Thyroid gland (tissue), 4 donors: ENCODE data around the gene CD274. TPM values are rescaled to one million over a fixed set of nuclear protein-coding genes. Genes with fewer than 3 reads are reported as not detected.

Source experiments
- DNase-seq, 2 donors: peaks; one replicate each; pipeline ENCODE4 v3.0.0-alpha.2; 2019
- H3K27ac ChIP-seq, 3 donors: fragments of 200-600 bp; sonication (generic); 1 replicate in 2 of 3; 2 replicates in 1 of 3; pipeline ENCODE4 v1.5.1; 2016 to 2019; ENCODE audit warnings: mild to moderate bottlenecking in 1 of 3, moderate library complexity in 1 of 3
- H3K27me3 ChIP-seq: fragments of 200-600 bp; sonication (generic); one replicate; pipeline ENCODE4 v1.5.1; 2019
- H3K36me3 ChIP-seq, 2 donors: fragments of 200-600 bp; sonication (generic); one replicate each; pipeline ENCODE4 v1.5.1; 2016 to 2019
- H3K4me1 ChIP-seq, 2 donors: fragments of 200-600 bp; sonication (generic); one replicate each; pipeline ENCODE4 v1.5.1; 2017 to 2019
- H3K4me3 ChIP-seq, 3 donors: fragments of 200-600 bp; sonication (generic); replicated peaks in 1 of 3; 1 replicate in 2 of 3; 2 replicates in 1 of 3; pipeline ENCODE4 v1.5.1; 2016; ENCODE audit warnings: mild to moderate bottlenecking in 1 of 3
- H3K9me3 ChIP-seq: fragments of 200-600 bp; sonication (generic); one replicate; pipeline ENCODE4 v1.5.1; 2017
- POLR2A ChIP-seq, 2 donors: fragments of 450-650 bp; IDR thresholded peaks; one replicate each; pipeline ENCODE4 v1.6.1; 2017; ENCODE audit warnings: antibody characterized with exemption in 2 of 2, mild to moderate bottlenecking in 2 of 2, moderate library complexity in 1 of 2
- WGBS, 2 donors: methylation state at CpG; one replicate each; pipeline ENCODE4 v1.1.5; 2017; 5-methylcytosine and 5-hydroxymethylcytosine counted together
- intact Hi-C: fragments of 100-400 bp; cut with DNase I; formaldehyde crosslinking; loops from one replicate; pipeline ENCODE4 v1.15.1; 2023
- total RNA-seq, 4 donors: library from RNA; depleted of rRNA; stranded (reverse); fragments of >200 nt; gene quantifications; one replicate each; pipeline ENCODE4 v1.2.3, GENCODE V29; 2016
- TF ChIP-seq, protein P1 (sequence below), 6 experiments: fragments of 200-600 bp in 3 of 6; fragments of 450-650 bp in 3 of 6; sonication (generic) in 3 of 6; IDR thresholded peaks; one replicate each; pipeline ENCODE4 v1.5.1; 2016 to 2019; ENCODE audit warnings: antibody characterized with exemption in 6 of 6, mild to moderate bottlenecking in 2 of 6, inconsistent platforms in 1 of 6, moderate library complexity in 1 of 6

Gene CD274
- total RNA-seq, 4 donors from 2014 or later: 3.0 to 6.5 (median 4.9) TPM

DNA sequence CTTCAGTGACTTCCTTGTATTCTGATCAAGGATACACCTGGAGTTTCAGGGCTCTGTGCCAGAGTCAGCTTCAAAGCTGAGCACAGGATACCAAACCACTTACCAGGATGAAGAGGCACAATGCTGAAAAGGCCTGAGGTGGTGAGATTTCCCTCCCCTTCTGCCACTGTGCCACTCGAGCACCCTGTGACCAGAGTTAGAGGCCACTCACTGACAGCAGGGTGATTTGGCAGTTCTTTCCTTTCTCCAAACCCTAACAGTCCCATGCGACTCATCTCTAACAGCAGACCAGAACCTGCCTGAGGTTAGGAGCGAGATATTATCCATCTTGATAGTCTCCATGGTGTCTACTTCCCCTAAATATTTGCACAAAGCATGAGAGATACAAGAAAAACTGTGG, 14.4 kb upstream of the CD274 start:
- H3K27ac ChIP-seq: no peak overlapping the region

DNA sequence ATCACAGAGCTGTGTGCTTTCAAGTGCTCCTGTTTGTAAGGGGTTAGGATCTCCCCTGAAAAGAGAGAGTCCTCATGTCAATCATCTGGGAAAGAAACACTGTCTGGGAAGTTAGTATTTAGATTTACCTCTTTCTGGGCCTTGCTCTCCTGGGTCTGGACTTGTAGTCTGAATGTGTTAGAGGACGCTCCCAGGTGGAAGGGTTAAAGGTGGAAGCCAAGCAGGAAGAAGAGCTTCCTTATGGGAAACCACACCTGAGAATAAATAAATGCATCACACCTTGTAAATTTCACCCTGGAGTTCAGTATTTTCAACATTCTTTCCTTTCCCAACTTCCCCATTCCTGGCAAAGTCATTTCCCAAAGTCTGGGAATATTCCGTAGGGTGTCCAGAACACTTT, 13.9 kb upstream of the CD274 start:
- no peak for TF ChIP-seq POLR2A (IDR thresholded peaks at IDR 0.05)
- TF ChIP-seq, protein P1, sequence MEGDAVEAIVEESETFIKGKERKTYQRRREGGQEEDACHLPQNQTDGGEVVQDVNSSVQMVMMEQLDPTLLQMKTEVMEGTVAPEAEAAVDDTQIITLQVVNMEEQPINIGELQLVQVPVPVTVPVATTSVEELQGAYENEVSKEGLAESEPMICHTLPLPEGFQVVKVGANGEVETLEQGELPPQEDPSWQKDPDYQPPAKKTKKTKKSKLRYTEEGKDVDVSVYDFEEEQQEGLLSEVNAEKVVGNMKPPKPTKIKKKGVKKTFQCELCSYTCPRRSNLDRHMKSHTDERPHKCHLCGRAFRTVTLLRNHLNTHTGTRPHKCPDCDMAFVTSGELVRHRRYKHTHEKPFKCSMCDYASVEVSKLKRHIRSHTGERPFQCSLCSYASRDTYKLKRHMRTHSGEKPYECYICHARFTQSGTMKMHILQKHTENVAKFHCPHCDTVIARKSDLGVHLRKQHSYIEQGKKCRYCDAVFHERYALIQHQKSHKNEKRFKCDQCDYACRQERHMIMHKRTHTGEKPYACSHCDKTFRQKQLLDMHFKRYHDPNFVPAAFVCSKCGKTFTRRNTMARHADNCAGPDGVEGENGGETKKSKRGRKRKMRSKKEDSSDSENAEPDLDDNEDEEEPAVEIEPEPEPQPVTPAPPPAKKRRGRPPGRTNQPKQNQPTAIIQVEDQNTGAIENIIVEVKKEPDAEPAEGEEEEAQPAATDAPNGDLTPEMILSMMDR (IDR thresholded peaks at IDR 0.05): no peak
- intact Hi-C loops: loop anchor here (10.0 kb wide), 1 partner anchor 158 kb away; no protein-coding TSS in a partner anchor
- Histone ChIP-seq H3K9me3 (no peaks in the 10 kb centered on the region), H3K36me3 (no peaks in the 10 kb centered on the region), H3K27ac (no peak overlapping the region), H3K4me3 (no peak overlapping the region), H3K4me1 (peaks cover 7 to 14% of the 10 kb centered on the region in 2 donors), H3K27me3 (no peaks in the 10 kb centered on the region)
- WGBS, 2 donors: 94 to 95% methylated on average over 2 of the region's 2 CpGs
- DNase-seq: no peak

More for the DNA sequence above, 14.4 kb upstream of the CD274 start:
- H3K4me1 ChIP-seq: peaks cover 7 to 14% of the 10 kb centered on the region in 2 donors
- no peak overlapping the region for H3K4me3 ChIP-seq
- intact Hi-C loops: loop anchor here (10.0 kb wide), 1 partner anchor 159 kb away; no protein-coding TSS in a partner anchor
- no peaks in the 10 kb centered on the region for H3K27me3 ChIP-seq
- TF ChIP-seq, protein P1 (IDR thresholded peaks at IDR 0.05): no peak
- no peak for TF ChIP-seq POLR2A (IDR thresholded peaks at IDR 0.05)
- no peaks in the 10 kb centered on the region for H3K36me3 ChIP-seq
- no peaks in the 10 kb centered on the region for H3K9me3 ChIP-seq
- WGBS, 2 donors: 65 to 71% methylated on average over 3 of the region's 3 CpGs
- DNase-seq: peak; percentile 59 to 66

DNA sequence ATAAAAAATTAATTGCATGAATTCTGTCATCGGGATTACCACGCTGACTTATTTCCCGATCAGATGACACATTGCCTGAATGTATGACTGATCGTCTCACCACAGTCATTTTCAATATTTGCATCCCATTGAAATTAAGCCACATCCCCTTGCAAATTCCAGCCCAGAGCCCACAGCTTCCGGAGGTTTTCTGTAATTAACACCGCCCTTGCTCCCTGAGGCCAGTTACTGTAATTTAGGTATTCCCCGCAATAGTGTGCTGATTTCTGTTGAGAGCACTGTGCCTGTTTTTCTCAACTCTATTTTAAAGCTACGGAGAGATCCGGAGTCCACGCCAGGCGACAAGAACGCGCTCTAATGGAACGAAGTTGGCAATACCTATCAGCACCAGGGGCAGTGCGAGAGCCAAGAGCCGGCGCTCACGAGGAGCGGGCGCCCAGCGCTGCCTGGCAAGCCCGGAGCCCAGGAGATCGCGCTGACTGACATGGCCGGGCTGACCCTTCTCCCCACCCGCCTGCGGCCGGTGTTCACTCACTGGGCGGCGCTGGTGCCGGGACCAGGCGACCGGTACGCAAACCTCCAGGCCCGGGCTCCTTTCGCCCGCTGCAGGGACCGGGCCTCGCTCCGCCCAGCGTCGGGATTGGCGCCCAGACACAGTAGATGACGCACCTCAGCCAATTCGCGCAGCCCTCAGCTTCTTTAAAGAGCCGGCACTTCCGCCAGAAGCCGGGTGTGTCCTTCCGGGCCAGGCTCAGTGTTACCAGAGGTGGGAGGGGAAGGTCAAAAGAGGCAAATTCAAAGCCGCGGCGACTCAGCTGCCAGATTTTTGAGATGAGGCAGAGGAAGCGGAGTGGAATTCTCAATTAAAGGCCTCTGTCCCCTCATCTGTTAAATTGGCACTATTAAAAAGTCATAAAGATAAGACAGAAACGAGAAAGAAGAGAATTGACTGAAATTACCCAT, 12.8 kb upstream of the CD274 start, which contains the start of gene PLGRKT:
PLGRKT (minus strand) TSS at position 672 of the 963 bp plus-strand sequence. CDS start 5,948 bp downstream, outside the sequence.
- Histone ChIP-seq H3K4me1 (peaks cover 7 to 14% of the 10 kb centered on the region in 2 donors), H3K9me3 (no peaks in the 10 kb centered on the region), H3K27me3 (no peaks in the 10 kb centered on the region), H3K4me3 (peak within 1 kb of the TSS; percentile 29 to 53 (median 49)), H3K27ac (peak within 1 kb of the TSS; percentile 85 to 91 (median 91)), H3K36me3 (no peaks in the 10 kb centered on the region)
- peak; percentile 97 for DNase-seq
- 1% methylated on average over 37 to 46 of the region's 55 CpGs for WGBS, 2 donors
- intact Hi-C loops: loop anchor here (10.0 kb wide), 1 partner anchor 157 kb away; no protein-coding TSS in a partner anchor
- TF ChIP-seq POLR2A (IDR thresholded peaks at IDR 0.05): peak in 1 of 2 donors; percentile 92
- TF ChIP-seq, protein P1 (IDR thresholded peaks at IDR 0.05): peak in 3 of 6 experiments; percentile 20 to 31 (median 26)

DNA sequence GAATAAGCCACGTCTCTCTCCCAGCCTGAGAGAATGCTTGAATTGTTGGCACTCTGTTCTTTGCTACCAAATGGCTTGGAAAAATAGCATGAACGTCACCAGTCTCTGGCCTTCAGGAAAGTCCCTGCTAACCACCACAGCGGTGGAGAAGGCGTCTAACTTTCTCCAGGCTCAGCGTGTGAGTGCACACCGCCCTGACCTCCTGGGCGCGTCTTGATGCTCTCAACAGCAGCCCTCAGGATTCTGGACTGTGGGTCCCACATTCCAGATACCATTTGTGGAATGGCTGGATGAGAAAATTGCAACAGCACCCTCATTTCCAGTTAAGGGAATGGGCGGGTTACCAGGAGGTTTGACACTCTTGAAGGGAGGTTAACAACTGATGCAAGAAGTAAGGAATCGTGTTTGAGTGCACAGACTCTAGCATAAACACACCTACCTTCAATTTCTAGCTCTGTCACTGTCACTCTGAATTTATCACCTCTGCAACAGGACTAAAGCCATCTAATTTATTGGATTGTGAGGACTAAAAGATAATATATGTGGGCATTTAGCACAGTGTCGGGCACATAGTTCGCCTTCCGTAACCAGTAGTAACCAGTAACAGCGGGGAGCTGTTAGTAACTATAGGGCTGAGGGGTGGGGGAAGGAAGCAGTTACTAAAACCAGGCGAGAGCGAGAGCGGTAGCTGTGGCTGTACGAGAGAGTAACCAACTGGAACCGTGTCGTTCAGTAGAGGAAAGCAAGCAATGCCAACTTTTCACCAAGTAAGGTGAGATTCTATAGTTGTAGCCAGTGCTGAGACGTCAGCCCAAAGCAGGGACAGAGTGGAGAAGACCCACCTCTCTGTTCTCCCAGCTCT, 11.8 kb upstream of the CD274 start:
- 52 to 67% methylated on average over 21 of the region's 21 CpGs for WGBS, 2 donors
- intact Hi-C loops: loop anchor here (10.0 kb wide), 1 partner anchor 156 kb away; no protein-coding TSS in a partner anchor
- H3K27me3 ChIP-seq: no peaks in the 10 kb centered on the region
- no peaks in the 10 kb centered on the region for H3K9me3 ChIP-seq
- H3K4me1 ChIP-seq: peaks cover 7 to 14% of the 10 kb centered on the region in 2 donors
- H3K36me3 ChIP-seq: no peaks in the 10 kb centered on the region
- H3K4me3 ChIP-seq: peak overlapping the region in 2 of 3 donors; percentile 8 to 49
- TF ChIP-seq, protein P1 (IDR thresholded peaks at IDR 0.05): no peak
- TF ChIP-seq POLR2A (IDR thresholded peaks at IDR 0.05): no peak
- H3K27ac ChIP-seq: peak overlapping the region; percentile 85 to 91 (median 91)
- peak; percentile 14 to 35 for DNase-seq
